Mesendoderm (in vitro differentiated cells): ENCODE results near the gene DDI1.

ENCODE experiments used
- DNase-seq: peaks from one replicate; pipeline ENCODE4 v3.0.0; 2013
- H2AK5ac ChIP-seq: 2 replicates; pipeline ENCODE4 v1.6.1; 2013; ENCODE audit warnings: low read length, inconsistent platforms
- H2BK120ac ChIP-seq: 2 replicates; pipeline ENCODE4 v1.6.1; 2013; ENCODE audit warnings: low read depth, mild to moderate bottlenecking, low read length, moderate library complexity, mixed read lengths
- H2BK15ac ChIP-seq: replicated peaks from 2 replicates; pipeline ENCODE4 v1.6.1; 2013; ENCODE audit warnings: low read depth, mild to moderate bottlenecking, moderate library complexity
- H2BK5ac ChIP-seq: 2 replicates; pipeline ENCODE4 v1.6.1; 2013; ENCODE audit warnings: low read length, inconsistent platforms
- H3K18ac ChIP-seq: 2 replicates; pipeline ENCODE4 v1.6.1; 2013; ENCODE audit warnings: mild to moderate bottlenecking, low read length, mixed read lengths
- H3K23ac ChIP-seq: one replicate; pipeline ENCODE4 v1.6.1; 2013; ENCODE audit warnings: low read length
- H3K27ac ChIP-seq: 2 replicates; pipeline ENCODE4 v1.5.1; 2013; ENCODE audit warnings: low read depth, mild to moderate bottlenecking, inconsistent platforms, low read length, moderate library complexity
- H3K27me3 ChIP-seq: 2 replicates; pipeline ENCODE4 v1.6.1; 2013; ENCODE audit warnings: low read length, control low read depth, mild to moderate bottlenecking, inconsistent platforms; ENCODE audit not compliant: insufficient read depth, poor library complexity
- H3K36me3 ChIP-seq: 2 replicates; pipeline ENCODE4 v1.6.1; 2013; ENCODE audit warnings: low read length, inconsistent platforms; ENCODE audit not compliant: control insufficient read depth, insufficient read depth
- H3K4ac ChIP-seq: one replicate; pipeline ENCODE4 v1.6.1; 2013; ENCODE audit warnings: low read depth, mild to moderate bottlenecking, low read length, moderate library complexity
- H3K4me1 ChIP-seq: 2 replicates; pipeline ENCODE4 v1.6.1; 2013; ENCODE audit warnings: low read depth, low read length, inconsistent platforms; ENCODE audit not compliant: control insufficient read depth
- H3K4me2 ChIP-seq: 2 replicates; pipeline ENCODE4 v1.6.1; 2013; ENCODE audit warnings: low read length
- H3K4me3 ChIP-seq: 2 replicates; pipeline ENCODE4 v1.5.1; 2013; ENCODE audit warnings: mild to moderate bottlenecking, low read length
- H3K56ac ChIP-seq: one replicate; pipeline ENCODE4 v1.6.1; 2013; ENCODE audit warnings: low read length
- H3K79me1 ChIP-seq: 2 replicates; pipeline ENCODE4 v1.6.1; 2013; ENCODE audit warnings: low read length, inconsistent platforms
- H3K79me2 ChIP-seq: 2 replicates; pipeline ENCODE4 v1.6.1; 2013; ENCODE audit warnings: mild to moderate bottlenecking, low read length; ENCODE audit not compliant: control insufficient read depth, insufficient read depth
- H3K9ac ChIP-seq: 2 replicates; pipeline ENCODE4 v1.6.1; 2013; ENCODE audit warnings: low read length, inconsistent platforms
- H4K5ac ChIP-seq: one replicate; pipeline ENCODE4 v1.6.1; 2013; ENCODE audit warnings: low read length
- H4K8ac ChIP-seq: one replicate; pipeline ENCODE4 v1.6.1; 2013; ENCODE audit warnings: low read depth, mild to moderate bottlenecking, control low read depth, low read length, moderate library complexity
- WGBS: extraction: QIAGEN DNeasy Blood & Tissue Kit; methylation state at CpG from one replicate; pipeline ENCODE4 v1.1.7; 2013; ENCODE audit warnings: low lambda C conversion rate, missing lambda C conversion rate; ENCODE audit not compliant: insufficient coverage; ENCODE audit errors: extremely low coverage; 5-methylcytosine and 5-hydroxymethylcytosine counted together

Gene DDI1

GRCh38 chr11:104054911-104055529 lies 18.6 kb downstream of the DDI1 start:
- no peaks in the 10 kb centered on the region for H3K27me3 ChIP-seq
- no peak for DNase-seq
- no peak overlapping the region for H2AK5ac ChIP-seq
- no peak overlapping the region for H3K4me3 ChIP-seq
- no peaks in the 10 kb centered on the region for H3K79me2 ChIP-seq
- no peak overlapping the region for H4K8ac ChIP-seq
- no peak overlapping the region for H4K5ac ChIP-seq
- no peak overlapping the region for H3K27ac ChIP-seq
- no peaks in the 10 kb centered on the region for H3K79me1 ChIP-seq
- H3K4ac ChIP-seq, result no peak overlapping the region
- H3K9ac ChIP-seq, result no peak overlapping the region
- no peak overlapping the region for H2BK15ac ChIP-seq
- H2BK5ac ChIP-seq, result no peak overlapping the region
- H3K23ac ChIP-seq, result no peak overlapping the region
- WGBS, result no CpG with 5 or more reads among the region's 4 CpGs
- H2BK120ac ChIP-seq, result no peak overlapping the region
- no peak overlapping the region for H3K18ac ChIP-seq
- no peaks in the 10 kb centered on the region for H3K36me3 ChIP-seq
- no peak overlapping the region for H3K4me2 ChIP-seq
- H3K4me1 ChIP-seq, result peaks cover 2% of the 10 kb centered on the region
- no peak overlapping the region for H3K56ac ChIP-seq

DNA sequence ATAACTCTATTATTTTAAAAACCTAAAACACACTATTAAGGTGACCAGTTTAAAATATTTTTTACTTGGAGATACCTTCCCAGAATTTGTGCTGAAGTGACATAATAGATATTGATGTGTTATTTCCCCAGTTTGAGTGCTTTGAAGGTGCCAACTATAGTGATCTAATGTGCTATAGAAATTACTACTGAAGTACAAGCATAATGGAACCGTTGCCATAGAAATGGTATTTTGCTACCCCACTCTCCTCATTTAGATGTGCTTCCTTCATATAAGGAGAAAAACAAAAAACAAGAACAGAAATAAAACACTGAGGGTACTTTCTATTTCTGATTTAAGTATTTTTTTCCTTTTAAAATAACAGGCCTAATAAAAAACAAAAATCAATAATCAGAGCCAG lies 19.2 kb downstream of the DDI1 start:
- Histone ChIP-seq H3K79me2 (no peaks in the 10 kb centered on the region), H3K56ac (no peak overlapping the region), H2BK5ac (no peak overlapping the region), H3K27me3 (no peaks in the 10 kb centered on the region), H3K36me3 (no peaks in the 10 kb centered on the region), H4K8ac (no peak overlapping the region), H3K9ac (no peak overlapping the region), H2AK5ac (no peak overlapping the region), H3K79me1 (no peaks in the 10 kb centered on the region), H2BK120ac (no peak overlapping the region), H3K23ac (no peak overlapping the region), H3K4me1 (peaks cover 4% of the 10 kb centered on the region), H3K4me3 (no peak overlapping the region), H3K4me2 (no peak overlapping the region), H3K18ac (no peak overlapping the region), H4K5ac (no peak overlapping the region), H3K4ac (no peak overlapping the region), H3K27ac (no peak overlapping the region), H2BK15ac (no peak overlapping the region)
- DNase-seq, result no peak
- WGBS, result no CpG with 5 or more reads among the region's 1 CpG

GRCh38 chr11:104057908-104058307 lies 21.5 kb downstream of the DDI1 start:
- Histone ChIP-seq H2AK5ac (no peak overlapping the region), H3K36me3 (no peaks in the 10 kb centered on the region), H3K23ac (no peak overlapping the region), H2BK120ac (no peak overlapping the region), H3K79me1 (no peaks in the 10 kb centered on the region), H2BK15ac (no peak overlapping the region), H3K56ac (no peak overlapping the region), H3K9ac (no peak overlapping the region), H3K4me3 (no peak overlapping the region), H3K18ac (no peak overlapping the region), H3K27me3 (no peaks in the 10 kb centered on the region), H4K8ac (no peak overlapping the region), H3K4me1 (peaks cover 4% of the 10 kb centered on the region), H2BK5ac (no peak overlapping the region), H3K4ac (no peak overlapping the region), H3K27ac (no peak overlapping the region), H3K4me2 (no peak overlapping the region), H4K5ac (no peak overlapping the region), H3K79me2 (no peaks in the 10 kb centered on the region)
- WGBS, result no CpG with 5 or more reads among the region's 5 CpGs
- no peak for DNase-seq

DNA sequence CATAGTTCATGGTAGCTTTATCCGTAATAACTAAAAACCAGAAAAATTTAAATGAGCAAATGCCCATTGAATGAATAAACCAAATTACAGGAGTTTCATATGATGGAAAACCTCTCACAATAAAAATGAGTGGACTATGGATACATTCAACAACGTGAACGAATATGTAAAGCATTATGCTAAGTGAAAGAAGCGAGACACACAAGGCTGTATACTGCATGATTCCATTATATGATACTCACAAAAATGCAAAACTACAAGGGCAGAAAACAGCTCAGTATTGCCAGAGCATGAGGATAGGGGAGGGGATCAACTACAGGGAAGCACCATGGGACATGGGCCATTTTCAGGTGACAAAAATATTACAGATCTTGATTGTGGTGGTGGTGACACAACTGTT lies 22.2 kb downstream of the DDI1 start:
- no peak overlapping the region for H2BK15ac ChIP-seq
- H3K79me2 ChIP-seq, result no peaks in the 10 kb centered on the region
- peak overlapping the region; percentile 33 for H2BK5ac ChIP-seq
- no peak overlapping the region for H3K23ac ChIP-seq
- no peak overlapping the region for H3K4me3 ChIP-seq
- no peak for DNase-seq
- H3K79me1 ChIP-seq, result no peaks in the 10 kb centered on the region
- no peak overlapping the region for H3K18ac ChIP-seq
- H2AK5ac ChIP-seq, result peak overlapping the region; percentile 50
- H3K27me3 ChIP-seq, result no peaks in the 10 kb centered on the region
- no peak overlapping the region for H3K9ac ChIP-seq
- no peak overlapping the region for H3K27ac ChIP-seq
- H3K4me2 ChIP-seq, result no peak overlapping the region
- H4K8ac ChIP-seq, result no peak overlapping the region
- H4K5ac ChIP-seq, result no peak overlapping the region
- no CpG with 5 or more reads among the region's 4 CpGs for WGBS
- no peak overlapping the region for H3K56ac ChIP-seq
- no peak overlapping the region for H2BK120ac ChIP-seq
- peaks cover 4% of the 10 kb centered on the region for H3K4me1 ChIP-seq
- H3K36me3 ChIP-seq, result no peaks in the 10 kb centered on the region
- H3K4ac ChIP-seq, result no peak overlapping the region

- H3K36me3 ChIP-seq, result no peaks in the 10 kb centered on the region
- no peak for DNase-seq
Measured at GRCh38 chr11:104060004-104060794, 23.8 kb downstream of the DDI1 start.

More at GRCh38 chr11:104060004-104060794, 23.8 kb downstream of the DDI1 start:
- Histone ChIP-seq H3K4me2 (no peak overlapping the region), H2AK5ac (peak overlapping the region; percentile 56), H3K23ac (no peak overlapping the region), H2BK15ac (no peak overlapping the region), H3K4me3 (no peak overlapping the region), H2BK120ac (no peak overlapping the region), H3K4me1 (peaks cover 4% of the 10 kb centered on the region), H4K5ac (no peak overlapping the region), H4K8ac (peak overlapping the region; percentile 76), H3K27me3 (no peaks in the 10 kb centered on the region), H3K56ac (no peak overlapping the region), H3K79me2 (no peaks in the 10 kb centered on the region), H3K4ac (no peak overlapping the region), H2BK5ac (peak overlapping the region; percentile 41), H3K9ac (no peak overlapping the region), H3K18ac (no peak overlapping the region), H3K79me1 (no peaks in the 10 kb centered on the region), H3K27ac (peak overlapping the region; percentile 6)
- WGBS, result no CpG with 5 or more reads among the region's 3 CpGs
